Measurements from ENCODE around the gene ADAMTS18. TPM values are rescaled to one million over a fixed set of nuclear protein-coding genes. Genes with fewer than 3 reads are reported as not detected.

The ADAMTS18 gene
- total RNA-seq, 1 donor from 2014 or later = not detected

DNA sequence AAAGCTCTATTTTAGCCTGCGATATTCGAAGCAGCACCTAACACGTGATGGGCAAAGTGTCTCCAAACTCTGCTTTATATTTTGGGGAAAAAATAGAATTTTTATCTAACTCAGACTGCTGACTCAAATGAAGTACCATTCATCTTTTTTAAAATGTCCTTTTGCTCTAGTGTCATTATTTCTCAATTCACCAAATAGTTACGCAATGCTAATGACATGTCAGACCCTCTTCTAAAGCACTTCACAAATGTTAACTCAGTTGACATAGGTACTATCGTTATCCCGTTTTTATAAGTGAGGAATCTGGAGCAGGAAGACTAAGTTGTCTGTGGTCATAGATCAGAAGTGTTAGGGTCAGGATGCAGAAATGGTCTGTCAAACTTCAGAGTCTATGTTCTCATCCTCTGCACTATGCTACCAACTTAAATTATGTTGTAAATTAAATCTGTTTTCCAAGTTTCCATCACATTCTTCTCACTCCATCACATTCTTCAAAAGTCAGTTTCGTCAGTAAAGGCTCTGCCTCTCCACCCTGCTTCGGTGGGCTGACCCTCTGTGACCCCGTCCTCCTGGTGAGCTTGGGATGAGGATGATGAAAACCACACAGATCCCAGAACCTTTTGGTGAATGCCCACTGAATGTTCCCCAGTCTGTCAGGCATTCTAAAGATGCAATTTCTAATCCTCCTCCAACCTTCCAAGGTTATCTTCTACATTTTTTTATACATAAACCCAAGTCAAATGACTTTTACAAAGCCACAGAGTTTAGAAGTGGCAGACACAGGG, 102.8 kb downstream of the ADAMTS18 start:
- Histone ChIP-seq H3K27me3 (no peaks in the 10 kb centered on the region), H3K9me3 (no peaks in the 10 kb centered on the region), H3K36me3 (no peaks in the 10 kb centered on the region), H3K4me3 (no peak overlapping the region), H3K27ac (no peak overlapping the region), H3K4me1 (no peaks in the 10 kb centered on the region)
- no peak for DNase-seq (ENCODE audit: low spot score in 2 of 2)
- intact Hi-C loops (cut with DNase I) = no loop called here
- TF ChIP-seq, protein P1, sequence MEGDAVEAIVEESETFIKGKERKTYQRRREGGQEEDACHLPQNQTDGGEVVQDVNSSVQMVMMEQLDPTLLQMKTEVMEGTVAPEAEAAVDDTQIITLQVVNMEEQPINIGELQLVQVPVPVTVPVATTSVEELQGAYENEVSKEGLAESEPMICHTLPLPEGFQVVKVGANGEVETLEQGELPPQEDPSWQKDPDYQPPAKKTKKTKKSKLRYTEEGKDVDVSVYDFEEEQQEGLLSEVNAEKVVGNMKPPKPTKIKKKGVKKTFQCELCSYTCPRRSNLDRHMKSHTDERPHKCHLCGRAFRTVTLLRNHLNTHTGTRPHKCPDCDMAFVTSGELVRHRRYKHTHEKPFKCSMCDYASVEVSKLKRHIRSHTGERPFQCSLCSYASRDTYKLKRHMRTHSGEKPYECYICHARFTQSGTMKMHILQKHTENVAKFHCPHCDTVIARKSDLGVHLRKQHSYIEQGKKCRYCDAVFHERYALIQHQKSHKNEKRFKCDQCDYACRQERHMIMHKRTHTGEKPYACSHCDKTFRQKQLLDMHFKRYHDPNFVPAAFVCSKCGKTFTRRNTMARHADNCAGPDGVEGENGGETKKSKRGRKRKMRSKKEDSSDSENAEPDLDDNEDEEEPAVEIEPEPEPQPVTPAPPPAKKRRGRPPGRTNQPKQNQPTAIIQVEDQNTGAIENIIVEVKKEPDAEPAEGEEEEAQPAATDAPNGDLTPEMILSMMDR (IDR thresholded peaks at IDR 0.05) = no peak

DNA sequence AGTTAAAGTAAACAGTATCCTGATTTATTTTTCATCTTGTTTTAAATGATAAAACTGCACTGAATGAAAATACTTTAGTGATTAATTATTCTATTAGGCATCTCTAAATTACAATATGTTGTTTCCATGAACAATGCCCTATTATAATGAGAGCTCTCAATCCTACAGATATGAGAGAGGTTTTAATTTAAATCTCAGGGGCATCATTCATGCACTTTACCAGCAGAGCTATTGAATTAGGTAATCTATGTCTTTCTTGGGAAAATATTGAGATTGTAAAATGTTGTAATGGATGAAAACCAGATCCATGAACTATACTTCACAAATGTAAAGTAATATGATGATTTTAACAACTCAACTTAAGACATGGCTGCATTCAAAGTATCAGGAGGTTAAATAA, 103.8 kb downstream of the ADAMTS18 start:
- Histone ChIP-seq H3K36me3 (no peaks in the 10 kb centered on the region), H3K9me3 (no peaks in the 10 kb centered on the region), H3K27ac (no peak overlapping the region), H3K4me3 (no peak overlapping the region), H3K4me1 (no peaks in the 10 kb centered on the region), H3K27me3 (no peaks in the 10 kb centered on the region)
- intact Hi-C loops (cut with DNase I) = no loop called here
- TF ChIP-seq, protein P1 (IDR thresholded peaks at IDR 0.05) = no peak
- no peak for DNase-seq (ENCODE audit: low spot score in 2 of 2)

DNA sequence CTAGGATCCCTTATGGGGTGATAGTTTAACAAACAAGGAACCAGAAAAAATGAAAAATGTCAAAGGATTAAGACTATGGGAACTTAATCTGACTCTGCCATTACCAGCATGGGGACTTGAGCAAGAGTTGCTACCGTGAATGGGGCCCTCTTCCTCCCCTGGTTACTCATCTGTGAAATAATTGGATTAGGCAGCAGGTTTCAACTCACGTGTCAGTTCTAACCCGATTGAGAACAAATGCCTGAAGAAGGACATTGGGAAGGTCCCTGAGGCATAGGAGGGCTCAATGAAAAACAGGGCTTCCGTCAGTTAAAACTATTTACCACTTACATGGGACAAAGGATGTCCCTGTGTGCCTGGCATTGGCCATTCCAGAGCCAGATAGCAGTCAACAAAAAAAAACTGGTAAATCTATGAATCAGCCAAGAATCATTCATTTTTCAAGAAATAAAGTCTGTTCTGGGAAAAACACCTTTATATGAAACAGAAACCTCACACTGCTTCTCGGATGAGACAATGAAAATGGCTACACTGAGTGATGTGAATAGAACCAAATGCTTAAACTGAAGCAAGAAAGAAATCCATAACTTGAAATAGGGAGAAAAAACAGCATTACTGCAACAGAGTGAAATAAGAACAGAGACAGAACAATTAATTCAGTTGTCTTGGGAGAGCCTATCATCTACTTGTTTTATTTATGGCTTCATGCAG, 104.3 kb downstream of the ADAMTS18 start:
- Histone ChIP-seq H3K27me3 (no peaks in the 10 kb centered on the region), H3K4me3 (no peak overlapping the region), H3K4me1 (no peaks in the 10 kb centered on the region), H3K36me3 (no peaks in the 10 kb centered on the region), H3K27ac (no peak overlapping the region), H3K9me3 (no peaks in the 10 kb centered on the region)
- TF ChIP-seq, protein P1 (IDR thresholded peaks at IDR 0.05) = no peak
- intact Hi-C loops (cut with DNase I) = no loop called here
- DNase-seq (ENCODE audit: low spot score in 2 of 2) = no peak

DNA sequence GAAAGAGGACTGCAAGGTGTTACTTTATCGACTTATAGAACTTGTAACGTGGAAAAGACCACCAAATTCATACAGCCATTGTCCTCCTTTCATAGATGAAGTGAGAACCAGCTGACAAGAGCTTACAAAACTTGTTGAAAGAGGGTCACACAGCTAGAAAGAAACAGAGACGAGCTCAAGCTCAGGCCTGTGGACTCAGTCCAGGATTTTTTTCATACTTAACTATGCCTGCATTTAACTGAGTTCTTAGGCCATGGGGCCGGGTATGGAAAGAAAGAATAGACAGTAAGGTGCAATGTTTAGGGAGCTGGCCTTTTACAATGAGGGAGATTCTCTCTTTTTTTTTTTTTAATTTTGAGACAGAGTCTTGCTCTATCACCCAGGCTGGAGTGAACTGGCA, 106.1 kb downstream of the ADAMTS18 start:
- H3K27ac ChIP-seq = no peak overlapping the region
- TF ChIP-seq, protein P1 (IDR thresholded peaks at IDR 0.05) = no peak
- intact Hi-C loops (cut with DNase I) = no loop called here

DNA sequence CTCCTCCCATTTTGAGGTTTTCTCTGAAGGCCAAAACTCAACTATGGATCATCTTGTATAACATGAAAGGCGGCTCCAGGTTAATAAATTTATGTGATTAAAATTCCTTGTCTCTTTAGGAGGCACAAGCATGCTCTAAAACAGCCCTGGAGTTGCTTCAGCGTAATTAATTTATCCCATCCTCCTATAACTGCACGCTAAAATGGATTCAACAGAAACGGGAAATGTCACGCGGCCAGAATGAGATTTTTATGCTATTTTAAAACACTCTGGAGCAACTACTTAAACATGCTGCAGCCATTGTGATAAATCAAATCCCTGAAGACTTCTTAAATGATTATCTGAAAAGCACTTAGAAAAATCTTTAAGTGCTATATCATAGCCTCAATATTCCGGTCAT, 106.6 kb downstream of the ADAMTS18 start:
- Histone ChIP-seq H3K27ac (no peak overlapping the region), H3K9me3 (no peaks in the 10 kb centered on the region), H3K4me3 (no peak overlapping the region), H3K27me3 (no peaks in the 10 kb centered on the region), H3K36me3 (no peaks in the 10 kb centered on the region), H3K4me1 (no peaks in the 10 kb centered on the region)
- DNase-seq (ENCODE audit: low spot score in 2 of 2) = no peak
- intact Hi-C loops (cut with DNase I) = no loop called here
- TF ChIP-seq, protein P1 (IDR thresholded peaks at IDR 0.05) = no peak

More for the DNA sequence above, 106.1 kb downstream of the ADAMTS18 start:
- H3K27me3 ChIP-seq = no peaks in the 10 kb centered on the region
- no peaks in the 10 kb centered on the region for H3K4me1 ChIP-seq
- no peaks in the 10 kb centered on the region for H3K36me3 ChIP-seq
- H3K4me3 ChIP-seq = no peak overlapping the region
- H3K9me3 ChIP-seq = no peaks in the 10 kb centered on the region
- no peak for DNase-seq (ENCODE audit: low spot score in 2 of 2)

Data from ascending aorta (tissue), 2 donors.